A549 (cell line): ENCODE results near the gene PRR20D. TPM values are rescaled to one million over a fixed set of nuclear protein-coding genes. Genes with fewer than 3 reads are reported as not detected.
"Not testable (repeated sequence)": the region's sequence is repeated elsewhere in the genome, so short reads cannot be mapped to it uniquely, and the experiment has no call there.

Experiments used
- ATAC-seq, 2 experiments: fragments of 200-7000 bp in 1 of 2; fragments of >200 bp in 1 of 2; cut with Nextera tagmentation in 1 of 2; cut with Tn5 transposase in 1 of 2; 3 replicates each; pipeline versions ENCODE4 v1.8.0 to v1.9.1; 2018 to 2020; ENCODE audit warnings: mild to moderate bottlenecking in 1 of 2, moderate library complexity in 1 of 2
- CTCF ChIA-PET: fragments of 300-600 bp; sonication (Branson Sonifier 250); formaldehyde crosslinking; extraction: SDS; loops from one replicate; lab custom pipeline; 2021; ENCODE audit warnings: antibody characterized with exemption, inconsistent platforms; lab: Yijun Ruan, JAX
- POLR2A ChIA-PET: fragments of 350-600 bp; formaldehyde crosslinking; extraction: SDS; loops from one replicate; lab custom pipeline; 2021; ENCODE audit warnings: antibody characterized with exemption, inconsistent platforms; lab: Yijun Ruan, JAX
- DNase-seq, 2 experiments: peaks; one replicate each; pipeline versions ENCODE4 v3.0.0 to v3.0.0-alpha.2; 2011 to 2016; ENCODE audit warnings: low read depth in 1 of 2, low spot score in 1 of 2
- FAIRE-seq: peaks from 2 replicates; lab custom pipeline; 2011; peaks lifted over from hg19 to GRCh38; lab: Jason Lieb, UNC
- H3K27ac ChIP-seq, 2 experiments: fragments of >200 bp; sonication (Bioruptor Twin); formaldehyde crosslinking; 3 replicates each; pipeline ENCODE4 v1.5.1; 2016 to 2017
- H3K4me1 ChIP-seq: fragments of >200 bp; sonication (Bioruptor Twin); formaldehyde crosslinking; 3 replicates; pipeline ENCODE4 v1.6.1; 2016
- H3K4me2 ChIP-seq: fragments of >200 bp; sonication (Bioruptor Twin); formaldehyde crosslinking; 3 replicates; pipeline ENCODE4 v1.6.1; 2016
- H3K4me3 ChIP-seq: fragments of >200 bp; sonication (Bioruptor Twin); formaldehyde crosslinking; 3 replicates; pipeline ENCODE4 v1.5.1; 2016
- H3K9me3 ChIP-seq: fragments of >200 bp; sonication (Bioruptor Twin); formaldehyde crosslinking; 3 replicates; pipeline ENCODE4 v1.6.1; 2016
- CBX2 ChIP-seq: fragments of 200-600 bp; sonication (generic); IDR thresholded peaks from 2 replicates; pipeline ENCODE4 v1.6.1; 2016; ENCODE audit warnings: low read depth, mild to moderate bottlenecking, borderline replicate concordance
- CBX8 ChIP-seq: fragments of 200-600 bp; sonication (generic); IDR thresholded peaks from 2 replicates; pipeline ENCODE4 v1.6.1; 2016
- HMGXB4 ChIP-seq: fragments of 250-450 bp; sonication (Bioruptor Pico); IDR thresholded peaks from 2 replicates; pipeline ENCODE4 v1.5.0; 2021; ENCODE audit warnings: mild to moderate bottlenecking, moderate library complexity, borderline replicate concordance
- MYC ChIP-seq: IDR thresholded peaks from 2 replicates; pipeline ENCODE4 v1.6.1; 2012; ENCODE audit warnings: mild to moderate bottlenecking, inconsistent platforms, low read length, improper control_type of control experiment, borderline replicate concordance
- NR3C1 ChIP-seq: fragments of >200 bp; sonication (Bioruptor Twin); formaldehyde crosslinking; IDR thresholded peaks from 3 replicates; pipeline ENCODE4 v1.6.1; 2017
- PHF8 ChIP-seq: fragments of 200-600 bp; sonication (generic); IDR thresholded peaks from 2 replicates; pipeline ENCODE4 v1.6.1; 2016; ENCODE audit warnings: low read depth, mild to moderate bottlenecking, antibody characterized with exemption, moderate library complexity, borderline replicate concordance
- TFCP2L1 ChIP-seq: fragments of 250-450 bp; sonication (Bioruptor Pico); IDR thresholded peaks from 2 replicates; pipeline ENCODE4 v1.5.0; 2021; ENCODE audit warnings: mild to moderate bottlenecking
- TP53 ChIP-seq: fragments of 250-450 bp; sonication (Bioruptor Pico); IDR thresholded peaks from 2 replicates; pipeline ENCODE4 v1.5.0; 2021; ENCODE audit warnings: mild to moderate bottlenecking, moderate library complexity
- WGBS: methylation state at CpG from one replicate; pipeline ENCODE4 v1.1.6; 2017; ENCODE audit errors: missing lambda C conversion rate; 5-methylcytosine and 5-hydroxymethylcytosine counted together
- polyA plus RNA-seq, 4 experiments: library from polyadenylated mRNA; depleted of rRNA in 3 of 4; stranded (reverse); fragments of >200 nt; fragmentation: RNase III in 1 of 4; extraction: RNeasy Plus Mini Kit Qiagen cat#74134 plus additional on column Dnase treatment in 1 of 4; gene quantifications; 2 replicates in 3 of 4; 3 replicates in 1 of 4; pipeline ENCODE4 v1.2.3, GENCODE V29; 2011 to 2017

The PRR20D gene
- polyA plus RNA-seq, 2 of the 4 experiments (the other 2 are of a cell fraction), result not detected

- FAIRE-seq, ATAC-seq, H3K27ac ChIP-seq, DNase-seq, POLR2A ChIA-PET, H3K4me2 ChIP-seq, H3K9me3 ChIP-seq, CTCF ChIA-PET, H3K4me3 ChIP-seq, H3K4me1 ChIP-seq: not testable (repeated sequence)
- WGBS, result 43% methylated on average over 12 of the region's 34 CpGs
These were observed 20.0 kb upstream of the PRR20D start, which contains the start of gene PRR20A for GRCh38 chr13:57140235-57140968. PRR20A (plus strand) TSS chr13:57140918; CDS start chr13:57141305, 387 bp downstream.

GRCh38 chr13:57147188-57147587, 13.2 kb upstream of the PRR20D start, which contains the start of gene PRR20B:
PRR20B (plus strand) TSS chr13:57147488; CDS start chr13:57147875, 387 bp downstream.
- not testable (repeated sequence) for FAIRE-seq
- no CpG with 5 or more reads among the region's 22 CpGs for WGBS

GRCh38 chr13:57148106-57148505, 12.3 kb upstream of the PRR20D start:
- H3K4me3 ChIP-seq, H3K27ac ChIP-seq, H3K9me3 ChIP-seq, FAIRE-seq, H3K4me2 ChIP-seq, CTCF ChIA-PET, H3K4me1 ChIP-seq, DNase-seq, ATAC-seq, POLR2A ChIA-PET: not testable (repeated sequence)
- WGBS, result 68% methylated on average over 9 of the region's 14 CpGs

More at GRCh38 chr13:57147188-57147587, 13.2 kb upstream of the PRR20D start, which contains the start of gene PRR20B:
- H3K9me3 ChIP-seq, H3K4me3 ChIP-seq, H3K4me2 ChIP-seq, H3K27ac ChIP-seq, ATAC-seq, POLR2A ChIA-PET, H3K4me1 ChIP-seq, DNase-seq, CTCF ChIA-PET: not testable (repeated sequence)

GRCh38 chr13:57153761-57154160, 6.7 kb upstream of the PRR20D start, which contains the start of gene PRR20C:
PRR20C (plus strand) TSS chr13:57154061; CDS start chr13:57154448, 387 bp downstream.
- H3K9me3 ChIP-seq, H3K4me1 ChIP-seq, H3K4me3 ChIP-seq, DNase-seq, FAIRE-seq, H3K27ac ChIP-seq, POLR2A ChIA-PET, H3K4me2 ChIP-seq, ATAC-seq, CTCF ChIA-PET: not testable (repeated sequence)
- no CpG with 5 or more reads among the region's 22 CpGs for WGBS

GRCh38 chr13:57166897-57167296, 6.5 kb downstream of the PRR20D start, which contains the start of gene PRR20E:
PRR20E (plus strand) TSS chr13:57167197; CDS start chr13:57167584, 387 bp downstream.
- CTCF ChIA-PET, POLR2A ChIA-PET, DNase-seq, H3K27ac ChIP-seq, H3K4me1 ChIP-seq, H3K9me3 ChIP-seq, FAIRE-seq, ATAC-seq, H3K4me2 ChIP-seq, H3K4me3 ChIP-seq: not testable (repeated sequence)
- no CpG with 5 or more reads among the region's 22 CpGs for WGBS

GRCh38 chr13:57191667-57192066, 31.2 kb downstream of the PRR20D start:
- DNase-seq (no peak), FAIRE-seq (no peak), ATAC-seq (no peak)
- Histone ChIP-seq H3K9me3 (no peaks in the 10 kb centered on the region), H3K27ac (no peak overlapping the region), H3K4me1 (no peaks in the 10 kb centered on the region), H3K4me2 (no peak overlapping the region), H3K4me3 (no peak overlapping the region)
- WGBS, result 75% methylated on average over 1 of the region's 1 CpG
- TF ChIP-seq CBX8 (no peak), HMGXB4 (CRISPR knock-in tag) (no peak), PHF8 (no peak), TP53 (CRISPR knock-in tag) (no peak), NR3C1 (no peak), TFCP2L1 (CRISPR knock-in tag) (no peak), MYC (no peak), CBX2 (no peak)
- CTCF ChIA-PET, result no interaction called here
- POLR2A ChIA-PET, result no interaction called here
